Right lobe of liver (tissue), 6 donors: ENCODE measurements around the gene SLC28A2. TPM values are rescaled to one million over a fixed set of nuclear protein-coding genes. Genes with fewer than 3 reads are reported as not detected.

Experiments
- ATAC-seq, 4 donors: fragments of 200-7000 bp; cut with Tn5 transposase; one replicate each; pipeline ENCODE4 v1.9.1; 2020; ENCODE audit warnings: mild to moderate bottlenecking in 4 of 4, moderate library complexity in 4 of 4
- DNase-seq, 3 donors: peaks; one replicate each; pipeline ENCODE4 v3.0.0-alpha.2; 2020
- H3K27ac ChIP-seq, 3 donors: fragments of 200-600 bp; one replicate each; pipeline ENCODE4 v1.8.0; 2022
- H3K27me3 ChIP-seq, 2 donors: fragments of 200-600 bp; one replicate each; pipeline ENCODE4 v1.8.0; 2022
- H3K36me3 ChIP-seq, 4 donors: fragments of 200-600 bp; sonication (generic) in 1 of 4; one replicate each; pipeline versions ENCODE4 v1.5.1 to v1.8.0; 2017 to 2022; ENCODE audit warnings: control low read depth in 1 of 4
- H3K4me1 ChIP-seq, 4 donors: fragments of 200-600 bp; sonication (generic) in 1 of 4; one replicate each; pipeline versions ENCODE4 v1.5.1 to v1.8.0; 2017 to 2022; ENCODE audit warnings: control low read depth in 1 of 4
- H3K4me3 ChIP-seq, 3 donors: fragments of 200-600 bp; one replicate each; pipeline ENCODE4 v1.8.0; 2022
- H3K9me3 ChIP-seq, 4 donors: fragments of 200-600 bp; sonication (generic) in 1 of 4; one replicate each; pipeline versions ENCODE4 v1.5.1 to v1.8.0; 2017 to 2022; ENCODE audit warnings: control low read depth in 1 of 4
- CTCF ChIP-seq, 4 donors: fragments of 200-600 bp in 3 of 4; fragments of 450-650 bp in 1 of 4; IDR thresholded peaks; one replicate each; pipeline versions ENCODE4 v1.5.1 to v1.8.0; 2016 to 2022; ENCODE audit warnings: antibody characterized with exemption in 4 of 4, mild to moderate bottlenecking in 2 of 4
- POLR2A ChIP-seq: fragments of 450-650 bp; IDR thresholded peaks from one replicate; pipeline ENCODE4 v1.6.1; 2017; ENCODE audit warnings: antibody characterized with exemption, mild to moderate bottlenecking
- WGBS: methylation state at CpG from one replicate; pipeline ENCODE4 v1.1.6; 2018; ENCODE audit warnings: low coverage, low lambda C conversion rate; ENCODE audit not compliant: insufficient coverage; ENCODE audit errors: missing lambda C conversion rate; 5-methylcytosine and 5-hydroxymethylcytosine counted together
- intact Hi-C, 2 donors: fragments of 100-400 bp; cut with DNase I; formaldehyde crosslinking; loops; one replicate each; pipeline versions ENCODE4 v1.11.2 to v1.14.1; 2022
- total RNA-seq, 6 experiments: library from RNA; depleted of rRNA in 2 of 6; stranded (reverse); fragments of >200 nt in 2 of 6; fragmentation: NEBNext Ultra II Directional in 3 of 6; extraction: Animal tissue kit (Norgen Biotek cat#: 25700) in 3 of 6; gene quantifications; one replicate each; pipeline versions ENCODE4 v1.1.0 to v1.2.4, GENCODE V29; 2016 to 2023
- donor health status: DM: no; HTN: yes; CAD: no.
- donor health status: DM: no; HTN: no; CAD: no.
- donor health status: DM: no; HTN: no; CAD: no.
- donor health status: DM: no; HTN: yes; CAD: no.
- donor health status: DM: no; HTN: yes; CAD: no.

The SLC28A2 gene
- total RNA-seq, 6 experiments from 2014 or later: 0.04 to 0.81 (median 0.19) TPM; not detected in 2

DNA sequence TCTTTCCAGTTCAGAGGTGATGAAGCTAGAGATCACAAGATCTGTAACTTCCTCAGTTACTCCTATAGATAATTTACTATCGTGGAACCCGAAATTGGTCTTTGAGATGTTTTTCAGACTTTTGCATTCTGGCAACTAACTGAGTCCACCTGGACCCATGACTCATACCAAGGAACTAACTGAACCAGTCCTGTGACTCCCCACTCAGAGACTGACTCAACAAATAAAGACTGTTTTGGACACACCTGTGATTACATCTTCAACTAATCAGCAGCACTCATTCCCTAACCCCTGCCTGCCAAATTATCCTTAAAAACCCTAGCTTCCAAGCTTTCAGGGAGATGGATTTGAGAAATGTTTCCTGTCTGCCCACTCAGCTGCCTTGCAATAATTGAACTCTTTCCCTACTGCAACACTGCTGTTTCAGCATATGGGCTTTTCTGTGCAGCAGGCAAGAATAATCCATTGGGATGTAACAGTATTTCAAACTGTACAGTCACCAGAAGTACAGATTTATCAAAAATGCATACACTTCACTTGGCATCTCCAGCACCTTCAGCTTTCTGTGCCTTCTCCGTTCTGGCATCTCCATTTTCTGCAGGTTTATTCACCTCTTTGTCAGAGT lies 68.7 kb downstream of the SLC28A2 start:
- WGBS: 88% methylated on average over 2 of the region's 3 CpGs
- Histone ChIP-seq H3K4me3 (no peak overlapping the region), H3K27me3 (no peaks in the 10 kb centered on the region), H3K27ac (no peak overlapping the region), H3K9me3 (no peaks in the 10 kb centered on the region), H3K36me3 (no peaks in the 10 kb centered on the region), H3K4me1 (no peaks in the 10 kb centered on the region)
- DNase-seq (no peak), ATAC-seq (peak in 1 of 4 donors; percentile 59)
- intact Hi-C loops: no loop called here
- TF ChIP-seq CTCF (IDR thresholded peaks at IDR 0.05) (no peak), POLR2A (no peak)

GRCh38 chr15:45326280-45326679 lies 74.2 kb downstream of the SLC28A2 start:
- Histone ChIP-seq H3K4me3 (no peak overlapping the region), H3K4me1 (no peaks in the 10 kb centered on the region), H3K36me3 (no peaks in the 10 kb centered on the region), H3K27me3 (no peaks in the 10 kb centered on the region), H3K27ac (no peak overlapping the region), H3K9me3 (no peaks in the 10 kb centered on the region)
- intact Hi-C loops: no loop called here
- WGBS: 75% methylated on average over 5 of the region's 5 CpGs
- DNase-seq: no peak
- TF ChIP-seq CTCF (IDR thresholded peaks at IDR 0.05) (no peak), POLR2A (no peak)
- ATAC-seq: no peak

GRCh38 chr15:45326741-45327140 lies 74.7 kb downstream of the SLC28A2 start:
- DNase-seq: no peak
- intact Hi-C loops: no loop called here
- Histone ChIP-seq H3K27me3 (no peaks in the 10 kb centered on the region), H3K27ac (no peak overlapping the region), H3K9me3 (no peaks in the 10 kb centered on the region), H3K4me3 (no peak overlapping the region), H3K4me1 (no peaks in the 10 kb centered on the region), H3K36me3 (no peaks in the 10 kb centered on the region)
- ATAC-seq: no peak
- no peak for TF ChIP-seq CTCF (IDR thresholded peaks at IDR 0.05)
- TF ChIP-seq POLR2A: no peak
- WGBS: 73% methylated on average over 5 of the region's 7 CpGs

Other genes starting within 250 kb of the SLC28A2 start
- 100 to 1,000 TPM in 5 of 6 experiments, 10 to 100 TPM in 1; 87.1 to 380 (median 236) TPM for gene SORD, start 229.0 kb upstream of the SLC28A2 start, total RNA-seq
- gene DUOX2, start 138.1 kb upstream of the SLC28A2 start, total RNA-seq: under 1 TPM in 5 of 6 experiments, not detected in 1; 0.02 to 0.93 (median 0.25) TPM
- gene DUOXA2, start 137.9 kb upstream of the SLC28A2 start, total RNA-seq: 1 to 10 TPM in 1 of 6 experiments, not detected in 5; 1.4 TPM
- gene DUOXA1, start 122.4 kb upstream of the SLC28A2 start, total RNA-seq: not detected
- 1 to 10 TPM in 1 of 6 experiments, under 1 TPM in 2, not detected in 3; 0.06 to 1.4 (median 0.19) TPM for gene DUOX1, start 122.2 kb upstream of the SLC28A2 start, total RNA-seq
- gene SHF, start 64.3 kb upstream of the SLC28A2 start, total RNA-seq: 10 to 100 TPM; 12.7 to 23.5 (median 15.1) TPM
- gene GATM, start 126.3 kb downstream of the SLC28A2 start, total RNA-seq: 1,000 to 10,000 TPM in 1 of 6 experiments, 100 to 1,000 TPM in 5; 404 to 1,363 (median 579) TPM